ENCODE results near the gene CFAP54.

GRCh38 chr12:96526110-96526509, 36.7 kb downstream of the CFAP54 start:
- TF ChIP-seq POLR2A (IDR thresholded peaks at IDR 0.05; ENCODE audit: low read length): no peak
- no peak for TF ChIP-seq MAX (IDR thresholded peaks at IDR 0.05)
- TF ChIP-seq RFX5 (IDR thresholded peaks at IDR 0.05): no peak
- no peak for TF ChIP-seq CTCF (IDR thresholded peaks at IDR 0.05)
- TF ChIP-seq EP300 (IDR thresholded peaks at IDR 0.05): no peak
